Raji (cell line): ENCODE results near the gene SLC35F3.

Experiments used
- POLR2A ChIP-seq: IDR thresholded peaks from 2 replicates; pipeline ENCODE4 v1.6.1; 2011; ENCODE audit warnings: low read depth, low read length, control low read depth; ENCODE audit not compliant: insufficient read depth

The SLC35F3 gene

GRCh38 chr1:234273981-234274380 lies 369.5 kb downstream of the SLC35F3 start:
- TF ChIP-seq POLR2A = no peak

DNA sequence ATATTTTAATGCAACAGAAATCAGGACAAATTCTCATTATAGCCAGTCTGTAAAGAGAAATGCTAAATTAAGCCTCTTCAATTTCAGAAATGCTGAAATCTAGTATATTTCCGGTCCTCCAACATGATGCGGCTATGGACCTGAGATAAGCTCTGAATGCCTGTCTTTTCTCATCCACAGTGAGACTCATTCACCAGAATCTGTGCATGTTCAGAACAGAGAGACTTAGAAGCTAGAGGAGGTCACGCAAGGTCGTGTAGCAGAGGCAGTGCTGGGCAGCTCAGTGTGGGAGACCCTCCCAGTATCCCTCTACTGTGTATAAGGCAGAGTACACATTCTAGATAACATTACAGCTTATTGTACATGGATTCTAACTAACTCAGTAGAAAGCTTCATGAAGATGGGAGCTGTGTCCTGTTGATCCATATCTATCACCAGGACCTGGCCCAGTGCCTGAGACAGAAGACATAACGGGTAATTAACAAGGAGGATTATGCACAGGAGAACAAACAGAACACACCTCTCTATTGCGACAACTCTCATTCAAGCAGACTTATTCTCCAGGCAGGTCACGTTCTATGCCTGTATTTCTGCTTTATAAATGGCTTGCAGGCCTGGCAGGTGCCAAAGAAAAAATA lies 371.8 kb downstream of the SLC35F3 start:
- no peak for TF ChIP-seq POLR2A

DNA sequence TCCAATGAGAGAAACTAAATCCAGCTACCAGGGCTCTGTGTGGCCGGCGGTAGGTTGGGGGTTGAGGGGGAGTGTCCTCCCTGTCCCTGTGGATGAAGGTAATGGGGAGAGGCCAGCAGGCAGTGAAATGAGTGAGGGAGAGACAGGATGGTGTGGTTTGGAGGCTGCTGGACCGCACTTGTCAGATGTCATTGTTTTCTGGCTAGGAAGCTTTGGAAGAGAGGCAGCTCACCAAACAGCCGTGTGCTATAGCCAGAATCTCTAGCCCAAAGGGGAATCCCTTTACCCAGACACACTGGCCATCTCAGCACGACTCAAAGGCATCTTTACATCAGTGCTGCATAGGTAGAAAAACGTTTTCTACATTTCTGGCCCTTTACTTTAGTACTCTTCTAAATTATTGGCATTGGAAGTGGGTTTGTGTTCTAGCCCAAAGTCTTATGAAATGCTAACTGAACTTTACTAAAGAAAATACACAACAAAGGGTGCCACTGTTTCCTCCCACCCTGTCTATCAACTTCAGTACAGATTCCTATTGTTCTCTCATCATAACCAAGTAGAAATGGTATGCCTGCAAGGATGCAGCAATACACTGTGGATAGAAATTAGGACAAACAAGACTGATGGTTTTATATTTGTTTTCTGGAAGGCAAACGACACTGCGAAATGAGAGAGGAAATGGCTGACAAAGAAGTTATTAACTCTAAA lies 372.8 kb downstream of the SLC35F3 start:
- TF ChIP-seq POLR2A = no peak

DNA sequence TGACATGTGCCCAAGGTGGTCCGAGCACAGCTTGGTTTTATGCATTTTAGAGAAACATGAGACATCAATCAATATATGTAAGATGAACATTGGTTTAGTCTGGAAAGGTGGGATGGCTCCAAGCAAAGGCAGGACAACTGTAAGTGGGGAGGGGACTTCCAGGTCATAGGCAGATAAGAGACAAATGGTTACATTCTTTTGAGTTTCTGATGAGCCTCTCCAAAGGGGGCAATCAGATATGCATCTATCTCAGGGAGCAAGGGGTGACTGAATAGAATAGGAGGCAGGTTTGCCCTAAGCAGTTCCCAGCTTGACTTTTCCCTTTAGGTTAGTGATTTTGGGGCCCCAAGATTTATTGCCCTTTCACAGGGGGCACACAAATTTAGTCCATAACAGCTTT lies 374.5 kb downstream of the SLC35F3 start:
- TF ChIP-seq POLR2A = no peak

GRCh38 chr1:234280500-234280899 lies 376.0 kb downstream of the SLC35F3 start:
- TF ChIP-seq POLR2A = no peak

- TF ChIP-seq POLR2A = no peak
Measured at GRCh38 chr1:234281826-234282489, 377.5 kb downstream of the SLC35F3 start.

- no peak for TF ChIP-seq POLR2A
Measured at GRCh38 chr1:234286206-234286605, 381.7 kb downstream of the SLC35F3 start.

DNA sequence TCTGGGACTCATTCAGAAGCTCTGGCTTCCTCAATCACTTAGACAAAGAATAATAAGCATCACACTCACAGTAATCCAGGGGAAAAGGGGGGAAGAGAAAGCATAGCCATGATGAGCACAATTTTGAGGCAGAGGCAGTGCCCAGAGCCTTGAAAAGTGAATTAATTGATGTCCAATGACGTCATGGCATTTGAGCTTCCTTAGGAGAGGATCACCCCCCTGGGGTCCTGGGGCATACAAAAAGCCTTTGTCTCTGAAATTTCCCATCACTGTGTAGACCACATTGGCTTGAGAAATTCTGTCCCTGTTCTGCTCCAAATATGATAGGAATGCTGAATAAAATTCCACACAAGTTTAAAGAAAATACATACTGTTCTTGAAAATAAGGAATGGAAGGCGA lies 384.5 kb downstream of the SLC35F3 start:
- no peak for TF ChIP-seq POLR2A

- TF ChIP-seq POLR2A = no peak
Measured at GRCh38 chr1:234289538-234290305, 385.2 kb downstream of the SLC35F3 start.

DNA sequence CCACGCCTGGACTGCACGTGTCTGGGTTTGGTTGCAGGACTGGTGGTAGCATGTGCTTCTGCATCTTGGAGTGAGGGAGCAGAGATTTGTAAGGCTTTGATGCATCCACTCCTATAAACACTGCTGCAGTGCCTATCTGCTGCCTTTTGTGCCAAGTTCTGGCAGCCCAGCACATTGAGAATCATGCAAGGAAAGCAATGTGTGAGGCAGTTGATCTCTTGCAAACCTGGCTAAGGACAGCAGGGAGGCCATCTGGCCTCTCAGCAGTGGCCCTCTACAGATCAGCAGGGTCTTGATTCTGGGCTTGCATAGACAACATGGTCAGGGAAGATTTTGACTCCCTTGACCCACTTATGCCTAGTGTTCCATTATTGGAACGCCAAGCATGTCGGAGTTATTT lies 387.5 kb downstream of the SLC35F3 start:
- no peak for TF ChIP-seq POLR2A

DNA sequence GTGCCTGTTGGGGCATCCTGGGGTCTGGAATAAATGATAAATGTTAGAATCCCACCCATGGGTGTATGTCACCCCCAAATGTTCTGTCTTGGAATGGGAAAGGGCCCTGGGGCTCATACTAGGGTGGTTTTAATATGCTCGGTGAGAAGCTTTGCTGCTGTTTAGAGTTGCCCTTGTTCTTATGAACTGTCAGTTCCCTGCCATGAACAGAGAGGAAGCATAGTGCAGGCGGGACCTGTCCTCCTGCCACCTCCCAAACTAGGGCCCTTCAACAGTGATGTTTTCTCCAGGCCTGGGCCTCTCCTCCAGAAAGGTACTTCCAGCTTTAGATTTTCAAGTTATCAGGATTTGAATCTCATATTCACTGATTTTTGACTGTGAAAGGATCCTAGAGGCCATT lies 388.1 kb downstream of the SLC35F3 start:
- TF ChIP-seq POLR2A = no peak

DNA sequence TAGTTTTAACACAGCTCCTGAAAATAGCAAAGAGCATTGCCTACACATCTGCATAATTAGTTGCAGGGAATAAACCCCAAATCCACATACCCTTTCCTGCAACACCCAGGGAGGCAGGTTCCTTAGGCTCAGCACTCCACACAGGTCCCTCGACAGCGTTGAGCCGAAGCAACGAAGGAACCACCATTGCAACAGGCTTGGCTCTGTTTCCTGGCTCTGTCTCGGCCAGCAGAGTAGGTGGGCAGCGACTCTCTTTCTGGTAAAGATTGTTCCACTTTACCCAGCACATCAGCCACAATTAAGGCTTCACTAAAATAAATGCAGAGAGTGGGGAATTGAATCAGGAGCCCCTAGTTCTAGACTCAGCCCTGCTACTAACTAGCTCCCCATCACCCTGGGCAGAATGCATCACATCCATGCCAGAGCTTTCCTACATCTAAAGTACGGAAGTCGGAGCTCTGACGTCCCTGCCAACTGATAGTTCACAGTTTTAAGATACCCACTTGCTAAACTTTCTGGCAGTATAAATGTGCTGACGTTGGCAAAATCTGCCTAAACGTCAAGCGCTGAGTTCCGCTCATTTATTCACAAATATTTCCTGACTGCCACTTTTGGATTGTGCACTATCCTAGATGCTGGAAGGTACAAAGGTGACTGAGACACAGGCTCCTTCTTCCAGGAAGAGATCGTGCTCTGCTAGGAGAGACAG lies 389.8 kb downstream of the SLC35F3 start:
- TF ChIP-seq POLR2A = no peak

GRCh38 chr1:234295068-234295467 lies 390.6 kb downstream of the SLC35F3 start:
- no peak for TF ChIP-seq POLR2A

GRCh38 chr1:234295626-234296025 lies 391.1 kb downstream of the SLC35F3 start:
- no peak for TF ChIP-seq POLR2A

GRCh38 chr1:234296496-234296895 lies 392.0 kb downstream of the SLC35F3 start:
- no peak for TF ChIP-seq POLR2A
